Ishikawa (cell line): ENCODE data around the gene SLC52A3.

Experiments used
- CEBPB ChIP-seq: IDR thresholded peaks from 2 replicates; pipeline ENCODE4 v1.6.1; 2012
- CREB1 ChIP-seq: IDR thresholded peaks from 2 replicates; pipeline ENCODE4 v1.6.1; 2012; ENCODE audit warnings: low read depth
- EGR1 ChIP-seq: IDR thresholded peaks from 2 replicates; pipeline ENCODE4 v1.6.1; 2012
- EP300 ChIP-seq: IDR thresholded peaks from 2 replicates; pipeline ENCODE4 v1.6.1; 2012; ENCODE audit warnings: borderline replicate concordance
- FOXM1 ChIP-seq: IDR thresholded peaks from 2 replicates; pipeline ENCODE4 v1.6.1; 2012; ENCODE audit warnings: low read depth, borderline replicate concordance
- MAX ChIP-seq: IDR thresholded peaks from 2 replicates; pipeline ENCODE4 v1.6.1; 2012
- NFIC ChIP-seq: IDR thresholded peaks from 2 replicates; pipeline ENCODE4 v1.6.1; 2012
- RAD21 ChIP-seq: IDR thresholded peaks from 2 replicates; pipeline ENCODE4 v1.6.1; 2012; ENCODE audit warnings: low read depth
- REST ChIP-seq: IDR thresholded peaks from 2 replicates; pipeline ENCODE4 v1.6.1; 2012; ENCODE audit warnings: low read depth, mild to moderate bottlenecking
- TAF1 ChIP-seq: IDR thresholded peaks from 2 replicates; pipeline ENCODE4 v1.6.1; 2012; ENCODE audit warnings: low read depth, mild to moderate bottlenecking
- TCF12 ChIP-seq: IDR thresholded peaks from 2 replicates; pipeline ENCODE4 v1.6.1; 2012; ENCODE audit warnings: low read depth
- TEAD4 ChIP-seq: IDR thresholded peaks from 2 replicates; pipeline ENCODE4 v1.6.1; 2012
- USF1 ChIP-seq: IDR thresholded peaks from 2 replicates; pipeline ENCODE4 v1.6.1; 2012
- YY1 ChIP-seq: IDR thresholded peaks from 2 replicates; pipeline ENCODE4 v1.6.1; 2012; ENCODE audit warnings: low read depth
- ZBTB7A ChIP-seq: IDR thresholded peaks from 2 replicates; pipeline ENCODE4 v1.6.1; 2012; ENCODE audit warnings: low read depth

SLC52A3 gene

GRCh38 chr20:730005-730404 is 38.3 kb downstream of the SLC52A3 start:
- no peak for TF ChIP-seq TAF1
- TF ChIP-seq ZBTB7A: no peak
- TF ChIP-seq NFIC: no peak
- TF ChIP-seq YY1: no peak
- TF ChIP-seq EGR1: no peak
- TF ChIP-seq FOXM1: no peak
- TF ChIP-seq MAX: no peak
- TF ChIP-seq EP300: no peak
- TF ChIP-seq RAD21: no peak

- peak; percentile 39; the same call in 1 of the 2 replicates for TF ChIP-seq ZBTB7A
- TF ChIP-seq EP300: no peak
- TF ChIP-seq RAD21: peak; percentile 60
Measured at GRCh38 chr20:728256-728944, 39.9 kb downstream of the SLC52A3 start.

- TF ChIP-seq YY1: no peak
- no peak for TF ChIP-seq TCF12
- no peak for TF ChIP-seq REST
Measured at GRCh38 chr20:726160-726559, 42.1 kb downstream of the SLC52A3 start.

GRCh38 chr20:725491-725890 is 42.8 kb downstream of the SLC52A3 start:
- TF ChIP-seq CREB1: no peak
- no peak for TF ChIP-seq RAD21
- TF ChIP-seq CEBPB: no peak
- TF ChIP-seq ZBTB7A: no peak
- TF ChIP-seq TEAD4: no peak
- TF ChIP-seq TCF12: no peak

GRCh38 chr20:723756-724155 is 44.5 kb downstream of the SLC52A3 start:
- no peak for TF ChIP-seq MAX
- no peak for TF ChIP-seq REST
- TF ChIP-seq CEBPB: no peak
- TF ChIP-seq CREB1: no peak
- no peak for TF ChIP-seq FOXM1
- TF ChIP-seq USF1: no peak
- TF ChIP-seq TCF12: no peak
- no peak for TF ChIP-seq EGR1
- no peak for TF ChIP-seq NFIC
- no peak for TF ChIP-seq YY1
- no peak for TF ChIP-seq EP300
- no peak for TF ChIP-seq RAD21
- no peak for TF ChIP-seq TEAD4
- TF ChIP-seq TAF1: no peak
- TF ChIP-seq ZBTB7A: no peak

GRCh38 chr20:722822-723644 is 45.3 kb downstream of the SLC52A3 start:
- TF ChIP-seq USF1: no peak
- TF ChIP-seq NFIC: no peak
- TF ChIP-seq EP300: no peak
- no peak for TF ChIP-seq TEAD4
- TF ChIP-seq YY1: no peak
- TF ChIP-seq CEBPB: no peak
- TF ChIP-seq EGR1: no peak
